OCI-LY1 (cell line): ENCODE results near the gene HOXA9.

Source experiments
- H2AFZ ChIP-seq: fragments of 200-600 bp; sonication (generic), shearing (Covaris generic); 2 replicates; pipeline ENCODE4 v1.6.0; 2014; ENCODE audit warnings: antibody characterized with exemption, mild to moderate bottlenecking, low read length
- H3F3A ChIP-seq: fragments of 200-600 bp; sonication (generic), shearing (Covaris generic); 2 replicates; pipeline ENCODE4 v1.6.0; 2014; ENCODE audit warnings: mild to moderate bottlenecking, antibody characterized with exemption, low read length, moderate library complexity; ENCODE audit not compliant: insufficient read depth
- H3K27ac ChIP-seq: fragments of 200-600 bp; sonication (generic); 2 replicates; pipeline ENCODE4 v1.5.1; 2014; ENCODE audit warnings: low read length, mixed run types, mild to moderate bottlenecking, low read depth; ENCODE audit not compliant: poor library complexity, severe bottlenecking
- H3K27me3 ChIP-seq: fragments of 200-600 bp; sonication (generic); 2 replicates; pipeline ENCODE4 v1.6.0; 2014; ENCODE audit warnings: antibody characterized with exemption, mild to moderate bottlenecking, low read length, moderate library complexity; ENCODE audit not compliant: insufficient read depth
- H3K36me3 ChIP-seq: fragments of 200-600 bp; sonication (generic); 2 replicates; pipeline ENCODE4 v1.6.1; 2014; ENCODE audit warnings: mild to moderate bottlenecking, antibody characterized with exemption, low read length, moderate library complexity, mixed read lengths; ENCODE audit not compliant: insufficient read depth
- H3K4me1 ChIP-seq: fragments of 200-600 bp; sonication (generic); 2 replicates; pipeline ENCODE4 v1.5.1; 2014; ENCODE audit warnings: mild to moderate bottlenecking, low read length, moderate library complexity; ENCODE audit not compliant: insufficient read depth, severe bottlenecking
- H3K4me2 ChIP-seq: fragments of 200-600 bp; sonication (generic), shearing (Covaris generic); 2 replicates; pipeline ENCODE4 v1.6.1; 2014; ENCODE audit warnings: low read length
- H3K4me3 ChIP-seq: fragments of 200-600 bp; sonication (generic); 2 replicates; pipeline ENCODE4 v1.5.1; 2014; ENCODE audit warnings: low read length, low read depth, mild to moderate bottlenecking, mixed read lengths; ENCODE audit not compliant: poor library complexity, severe bottlenecking
- H3K79me2 ChIP-seq: fragments of 200-600 bp; shearing (Covaris generic); 2 replicates; pipeline ENCODE4 v1.6.1; 2016; ENCODE audit warnings: mixed run types, low read length, mixed read lengths; ENCODE audit not compliant: insufficient read depth
- H3K9ac ChIP-seq: fragments of 200-600 bp; sonication (generic), shearing (Covaris generic); 2 replicates; pipeline ENCODE4 v1.6.1; 2014; ENCODE audit warnings: mild to moderate bottlenecking, low read length, mixed read lengths
- H3K9me2 ChIP-seq: fragments of 200-600 bp; sonication (generic), shearing (Covaris generic); 2 replicates; pipeline ENCODE4 v1.6.1; 2014; ENCODE audit warnings: low read depth, mild to moderate bottlenecking, low read length, mixed read lengths
- H3K9me3 ChIP-seq: fragments of 200-600 bp; shearing (Covaris generic); 2 replicates; pipeline ENCODE4 v1.6.1; 2014; ENCODE audit warnings: low read length, mixed read lengths
- H4K20me1 ChIP-seq: fragments of 200-600 bp; sonication (generic), shearing (Covaris generic); 2 replicates; pipeline ENCODE4 v1.6.0; 2016; ENCODE audit warnings: mild to moderate bottlenecking, low read length; ENCODE audit not compliant: insufficient read depth
- EZH2 ChIP-seq: fragments of 200-600 bp; sonication (generic), shearing (Covaris generic); IDR thresholded peaks from 2 replicates; pipeline ENCODE4 v1.8.0; 2017; ENCODE audit warnings: borderline replicate concordance, mixed run types, mild to moderate bottlenecking, antibody characterized with exemption, low read length, moderate library complexity, mixed read lengths
- TF ChIP-seq, protein P1 (sequence below): fragments of 200-600 bp; sonication (generic), shearing (Covaris generic); IDR thresholded peaks from 2 replicates; pipeline ENCODE4 v1.5.1; 2017; ENCODE audit warnings: mild to moderate bottlenecking, antibody characterized with exemption, low read length, moderate library complexity, mixed read lengths

HOXA9 gene

DNA sequence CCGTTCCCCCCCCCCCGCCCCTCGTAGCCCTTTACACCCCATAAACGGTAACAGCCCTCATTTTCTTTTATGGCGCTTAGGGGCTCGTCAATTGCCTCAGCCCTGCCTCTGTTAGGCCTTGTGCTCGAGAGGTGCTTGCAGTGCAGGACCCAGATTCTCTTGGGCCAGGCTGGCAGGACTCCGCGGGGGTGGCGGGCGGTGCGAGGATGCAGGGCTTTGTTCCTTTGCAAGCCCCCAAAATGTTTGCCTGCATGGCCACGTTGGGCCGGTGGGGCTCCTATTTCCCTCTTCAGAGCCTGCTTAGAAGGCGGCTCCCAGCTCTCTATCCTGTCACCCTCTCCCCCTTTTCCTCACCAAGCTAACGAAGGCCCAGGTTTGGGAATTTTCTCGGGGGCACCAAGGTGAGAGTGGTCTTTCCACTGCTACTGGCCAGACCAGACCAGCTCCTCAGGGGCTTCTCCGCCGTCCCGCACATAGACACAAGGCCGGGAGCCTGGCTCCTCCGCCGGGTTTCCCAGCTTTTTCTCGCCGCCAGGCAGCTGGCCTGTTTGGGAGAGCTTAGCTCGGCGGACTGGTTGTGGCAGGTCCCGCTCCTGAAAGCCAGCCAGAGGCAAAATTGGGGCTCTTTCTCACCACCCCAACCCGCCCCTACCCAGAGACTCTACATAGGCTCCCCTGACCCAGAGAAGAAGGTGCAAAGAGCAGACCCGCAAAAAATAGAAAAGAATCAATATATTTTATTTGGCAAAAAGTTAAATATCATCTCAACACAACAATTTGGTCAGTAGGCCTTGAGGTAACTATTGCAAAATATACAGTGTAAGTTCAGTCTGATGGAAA is 3.4 kb downstream of the HOXA9 start:
- Histone ChIP-seq H3K9me3 (no peaks in the 10 kb centered on the region), H3K4me1 (peaks cover 13% of the 10 kb centered on the region), H3K27me3 (peaks cover under 1% of the 10 kb centered on the region; the same call in 1 of the 2 replicates), H3F3A (0 out of 2 replicates have a peak, but pooled peaks cover 8% of the 10 kb centered on the region), H3K9ac (no peak overlapping the region), H4K20me1 (no peaks in the 10 kb centered on the region), H3K9me2 (no peaks in the 10 kb centered on the region), H3K27ac (no peak overlapping the region), H2AFZ (no peak overlapping the region), H3K4me2 (peak overlapping the region; percentile 88; the same call in 1 of the 2 replicates), H3K79me2 (no peaks in the 10 kb centered on the region), H3K36me3 (no peaks in the 10 kb centered on the region), H3K4me3 (no peak overlapping the region)
- no peak for TF ChIP-seq EZH2
- TF ChIP-seq, protein P1, sequence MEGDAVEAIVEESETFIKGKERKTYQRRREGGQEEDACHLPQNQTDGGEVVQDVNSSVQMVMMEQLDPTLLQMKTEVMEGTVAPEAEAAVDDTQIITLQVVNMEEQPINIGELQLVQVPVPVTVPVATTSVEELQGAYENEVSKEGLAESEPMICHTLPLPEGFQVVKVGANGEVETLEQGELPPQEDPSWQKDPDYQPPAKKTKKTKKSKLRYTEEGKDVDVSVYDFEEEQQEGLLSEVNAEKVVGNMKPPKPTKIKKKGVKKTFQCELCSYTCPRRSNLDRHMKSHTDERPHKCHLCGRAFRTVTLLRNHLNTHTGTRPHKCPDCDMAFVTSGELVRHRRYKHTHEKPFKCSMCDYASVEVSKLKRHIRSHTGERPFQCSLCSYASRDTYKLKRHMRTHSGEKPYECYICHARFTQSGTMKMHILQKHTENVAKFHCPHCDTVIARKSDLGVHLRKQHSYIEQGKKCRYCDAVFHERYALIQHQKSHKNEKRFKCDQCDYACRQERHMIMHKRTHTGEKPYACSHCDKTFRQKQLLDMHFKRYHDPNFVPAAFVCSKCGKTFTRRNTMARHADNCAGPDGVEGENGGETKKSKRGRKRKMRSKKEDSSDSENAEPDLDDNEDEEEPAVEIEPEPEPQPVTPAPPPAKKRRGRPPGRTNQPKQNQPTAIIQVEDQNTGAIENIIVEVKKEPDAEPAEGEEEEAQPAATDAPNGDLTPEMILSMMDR, result no peak

DNA sequence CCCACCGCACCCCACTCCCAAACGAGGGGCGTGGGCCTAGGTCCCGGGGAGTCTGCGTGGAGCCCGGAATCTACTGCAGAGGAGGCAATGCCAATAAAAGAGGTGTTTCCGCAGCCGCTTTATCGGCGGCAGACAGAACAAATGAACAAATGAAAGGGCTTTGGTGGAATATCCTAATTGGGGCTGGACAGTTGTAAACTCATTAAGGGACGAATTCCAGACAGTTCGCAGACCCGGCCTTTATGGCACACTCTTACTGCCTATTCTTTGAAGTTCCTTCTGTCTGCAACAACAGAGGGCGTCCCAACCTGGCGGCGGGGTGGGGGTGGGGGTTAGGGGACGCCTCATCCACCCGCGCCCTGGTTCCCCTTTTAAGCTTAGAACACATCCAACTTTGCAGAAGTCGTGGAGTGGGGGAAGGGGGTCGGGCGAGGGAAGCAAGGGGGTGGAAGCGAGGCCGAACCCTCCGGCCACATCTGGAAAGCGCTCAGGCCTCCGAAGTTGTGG is 4.1 kb downstream of the HOXA9 start:
- no peaks in the 10 kb centered on the region for H4K20me1 ChIP-seq
- H3K4me3 ChIP-seq, result peak overlapping the region; percentile 70
- peak overlapping the region; percentile 75; the same call in 1 of the 2 replicates for H3K9ac ChIP-seq

DNA sequence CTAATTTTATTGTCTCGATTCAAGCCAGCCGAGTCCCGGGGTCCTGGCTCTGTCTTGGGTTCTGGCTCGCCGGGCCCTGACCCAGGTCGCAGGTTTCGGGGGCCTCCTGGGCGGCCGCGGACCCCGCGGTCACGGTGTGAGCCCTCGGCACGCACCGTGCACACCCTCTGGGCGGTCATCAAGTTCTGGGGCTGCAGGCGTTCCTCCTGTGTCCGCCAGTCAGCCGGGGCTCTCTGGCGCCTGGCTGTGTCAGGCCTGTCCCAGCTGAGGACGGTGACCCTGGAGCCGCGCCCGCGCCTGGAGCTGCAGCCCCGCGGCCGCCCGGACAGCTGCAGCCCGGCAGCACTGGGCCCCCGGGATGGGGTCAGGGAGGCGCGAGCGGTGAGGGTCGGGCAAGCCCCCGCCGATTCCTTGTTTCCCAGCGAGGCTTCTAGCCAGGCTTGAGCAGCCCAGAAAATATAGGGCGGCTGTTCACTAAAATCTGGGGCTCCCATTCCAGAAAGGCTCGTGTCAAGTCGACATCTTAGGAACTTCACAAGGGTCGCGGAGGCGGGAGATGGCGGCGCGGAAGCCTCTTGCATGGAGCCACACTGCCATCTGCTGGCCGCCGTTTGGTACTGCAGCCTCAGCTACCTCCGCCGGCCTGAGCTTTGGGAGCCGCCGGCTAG is 4.7 kb downstream of the HOXA9 start:
- Histone ChIP-seq H3K9ac (peak overlapping the region; percentile 75), H3F3A (0 out of 2 replicates have a peak, but pooled peaks cover 8% of the 10 kb centered on the region), H3K36me3 (no peaks in the 10 kb centered on the region), H3K27ac (no peak overlapping the region), H4K20me1 (no peaks in the 10 kb centered on the region), H3K4me3 (peak overlapping the region; percentile 70), H3K79me2 (no peaks in the 10 kb centered on the region), H3K9me2 (no peaks in the 10 kb centered on the region), H3K9me3 (no peaks in the 10 kb centered on the region), H2AFZ (peak overlapping the region; percentile 68), H3K4me1 (peaks cover 13% of the 10 kb centered on the region), H3K27me3 (no peaks in the 10 kb centered on the region; the same call in 1 of the 2 replicates), H3K4me2 (peak overlapping the region; percentile 88)
- TF ChIP-seq EZH2, result no peak
- TF ChIP-seq, protein P1, result peak; percentile 99

More for the DNA sequence above, 4.1 kb downstream of the HOXA9 start:
- H3K79me2 ChIP-seq, result no peaks in the 10 kb centered on the region
- H3K4me1 ChIP-seq, result peaks cover 13% of the 10 kb centered on the region
- TF ChIP-seq EZH2, result no peak
- TF ChIP-seq, protein P1, result peak; percentile 13; the same call in 1 of the 2 replicates
- H3K9me2 ChIP-seq, result no peaks in the 10 kb centered on the region
- no peak overlapping the region for H2AFZ ChIP-seq
- H3F3A ChIP-seq, result 0 out of 2 replicates have a peak, but pooled peaks cover 8% of the 10 kb centered on the region
- no peaks in the 10 kb centered on the region for H3K9me3 ChIP-seq
- H3K27me3 ChIP-seq, result no peaks in the 10 kb centered on the region; the same call in 1 of the 2 replicates
- H3K36me3 ChIP-seq, result no peaks in the 10 kb centered on the region
- peak overlapping the region; percentile 88 for H3K4me2 ChIP-seq
- no peak overlapping the region for H3K27ac ChIP-seq
